Measurements from ENCODE around the gene CSDE1.
"Not testable (repeated sequence)": the region's sequence is repeated elsewhere in the genome, so short reads cannot be mapped to it uniquely, and the experiment has no call there.

The CSDE1 gene

GRCh38 chr1:114757455-114758255 is at the start of gene CSDE1:
TSS of gene CSDE1 (minus strand) at chr1:114757984. CDS start at chr1:114739890, 18,094 bp downstream.
- H3K27me3 ChIP-seq (ENCODE audit: control insufficient read depth, insufficient read depth, low read length) = no peaks in the 10 kb centered on the region
- H3K36me3 ChIP-seq (ENCODE audit: control insufficient read depth, insufficient read depth, low read length) = no peaks in the 10 kb centered on the region
- no peaks in the 10 kb centered on the region for H3K9me3 ChIP-seq (ENCODE audit: control insufficient read depth, insufficient read depth, low read length)
- peak within 1 kb of the TSS; percentile 100 for H3K4me3 ChIP-seq (ENCODE audit: low read depth, low read length)
- H3K4me1 ChIP-seq (ENCODE audit: control insufficient read depth, insufficient read depth, low read length) = peaks cover 15% of the 10 kb centered on the region
- H3K9ac ChIP-seq (ENCODE audit: low read depth, low read length) = peak within 1 kb of the TSS; percentile 100

GRCh38 chr1:114804449-114804848 is 46.7 kb upstream of the CSDE1 start:
- not testable (repeated sequence) for H3K4me1 ChIP-seq (ENCODE audit: control insufficient read depth, insufficient read depth, low read length); H3K9ac ChIP-seq (ENCODE audit: low read depth, low read length); H3K36me3 ChIP-seq (ENCODE audit: control insufficient read depth, insufficient read depth, low read length); H3K27me3 ChIP-seq (ENCODE audit: control insufficient read depth, insufficient read depth, low read length); H3K4me3 ChIP-seq (ENCODE audit: low read depth, low read length); H3K9me3 ChIP-seq (ENCODE audit: control insufficient read depth, insufficient read depth, low read length)

DNA sequence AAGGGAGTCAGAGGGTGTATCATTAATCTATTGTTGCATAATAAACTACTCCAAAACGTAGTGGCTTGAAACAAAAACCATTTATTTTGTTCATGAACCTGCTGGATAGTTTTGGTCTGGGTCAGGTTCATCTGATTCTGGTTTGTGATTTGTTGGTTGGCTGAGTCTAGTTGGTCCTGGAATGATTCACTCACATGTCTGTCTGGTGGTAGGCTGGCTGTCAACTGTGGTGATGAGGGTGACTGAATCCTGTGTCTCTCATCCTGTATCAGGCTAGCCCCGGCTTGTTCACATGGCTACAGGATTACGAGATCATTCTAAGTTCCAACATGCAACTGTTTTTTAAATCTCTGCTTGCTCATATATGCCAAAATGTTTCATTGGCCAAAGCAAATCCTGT is 45.2 kb upstream of the CSDE1 start:
- Histone ChIP-seq H3K27me3 (ENCODE audit: control insufficient read depth, insufficient read depth, low read length) (no peaks in the 10 kb centered on the region), H3K4me1 (ENCODE audit: control insufficient read depth, insufficient read depth, low read length) (no peaks in the 10 kb centered on the region), H3K36me3 (ENCODE audit: control insufficient read depth, insufficient read depth, low read length) (no peaks in the 10 kb centered on the region), H3K9me3 (ENCODE audit: control insufficient read depth, insufficient read depth, low read length) (no peaks in the 10 kb centered on the region), H3K9ac (ENCODE audit: low read depth, low read length) (no peak overlapping the region), H3K4me3 (ENCODE audit: low read depth, low read length) (no peak overlapping the region)

GRCh38 chr1:114794038-114794437 is 36.3 kb upstream of the CSDE1 start:
- Histone ChIP-seq H3K9ac (ENCODE audit: low read depth, low read length) (no peak overlapping the region), H3K4me1 (ENCODE audit: control insufficient read depth, insufficient read depth, low read length) (no peaks in the 10 kb centered on the region), H3K27me3 (ENCODE audit: control insufficient read depth, insufficient read depth, low read length) (peaks cover 5% of the 10 kb centered on the region), H3K4me3 (ENCODE audit: low read depth, low read length) (no peak overlapping the region), H3K36me3 (ENCODE audit: control insufficient read depth, insufficient read depth, low read length) (no peaks in the 10 kb centered on the region), H3K9me3 (ENCODE audit: control insufficient read depth, insufficient read depth, low read length) (no peaks in the 10 kb centered on the region)

DNA sequence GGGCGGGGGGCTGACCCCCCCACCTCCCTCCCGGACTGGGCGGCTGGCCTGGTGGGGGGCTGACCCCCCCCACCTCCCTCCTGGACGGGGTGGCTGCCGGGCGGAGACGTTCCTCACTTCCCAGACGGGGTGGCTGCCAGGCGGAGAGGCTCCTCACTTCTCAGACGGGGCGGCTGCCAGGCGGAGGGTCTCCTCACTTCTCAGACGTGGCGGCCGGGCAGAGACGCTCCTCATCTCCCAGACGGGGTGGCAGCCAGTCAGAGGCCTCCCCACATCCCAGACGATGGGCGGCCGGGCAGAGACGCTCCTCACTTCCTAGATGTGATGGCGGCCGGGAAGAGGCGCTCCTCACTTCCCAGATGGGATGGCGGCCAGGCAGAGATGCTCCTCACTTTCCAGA is 32.8 kb upstream of the CSDE1 start:
- H3K27me3 ChIP-seq (ENCODE audit: control insufficient read depth, insufficient read depth, low read length); H3K9ac ChIP-seq (ENCODE audit: low read depth, low read length); H3K4me1 ChIP-seq (ENCODE audit: control insufficient read depth, insufficient read depth, low read length); H3K9me3 ChIP-seq (ENCODE audit: control insufficient read depth, insufficient read depth, low read length); H3K36me3 ChIP-seq (ENCODE audit: control insufficient read depth, insufficient read depth, low read length); H3K4me3 ChIP-seq (ENCODE audit: low read depth, low read length): not testable (repeated sequence)

GRCh38 chr1:114786440-114786839 is 28.7 kb upstream of the CSDE1 start:
- H3K4me1 ChIP-seq (ENCODE audit: control insufficient read depth, insufficient read depth, low read length); H3K27me3 ChIP-seq (ENCODE audit: control insufficient read depth, insufficient read depth, low read length); H3K9ac ChIP-seq (ENCODE audit: low read depth, low read length); H3K36me3 ChIP-seq (ENCODE audit: control insufficient read depth, insufficient read depth, low read length); H3K4me3 ChIP-seq (ENCODE audit: low read depth, low read length); H3K9me3 ChIP-seq (ENCODE audit: control insufficient read depth, insufficient read depth, low read length): not testable (repeated sequence)

DNA sequence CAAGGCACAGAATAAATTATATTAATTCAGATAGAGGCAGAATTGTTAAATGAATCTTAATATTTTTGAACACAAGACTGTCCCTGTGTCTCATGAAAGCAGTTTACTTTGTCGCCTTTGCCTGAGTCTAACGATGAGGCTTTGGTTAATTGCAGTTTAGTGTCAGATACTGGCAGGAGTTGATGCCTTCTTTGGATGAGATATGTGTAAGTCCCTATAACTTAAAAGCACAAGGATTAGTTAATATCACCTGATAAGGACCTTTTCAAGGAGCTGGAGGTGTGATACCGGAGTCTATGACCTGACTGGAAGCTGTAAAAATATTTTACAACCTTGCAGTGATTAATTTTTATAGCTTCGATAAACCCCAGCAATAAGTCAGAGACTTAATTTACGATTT is 24.7 kb upstream of the CSDE1 start:
- no peak overlapping the region for H3K9ac ChIP-seq (ENCODE audit: low read depth, low read length)
- no peak overlapping the region for H3K4me3 ChIP-seq (ENCODE audit: low read depth, low read length)
- H3K36me3 ChIP-seq (ENCODE audit: control insufficient read depth, insufficient read depth, low read length) = peaks cover 8% of the 10 kb centered on the region
- H3K27me3 ChIP-seq (ENCODE audit: control insufficient read depth, insufficient read depth, low read length) = peaks cover 7% of the 10 kb centered on the region
- H3K4me1 ChIP-seq (ENCODE audit: control insufficient read depth, insufficient read depth, low read length) = no peaks in the 10 kb centered on the region
- no peaks in the 10 kb centered on the region for H3K9me3 ChIP-seq (ENCODE audit: control insufficient read depth, insufficient read depth, low read length)

DNA sequence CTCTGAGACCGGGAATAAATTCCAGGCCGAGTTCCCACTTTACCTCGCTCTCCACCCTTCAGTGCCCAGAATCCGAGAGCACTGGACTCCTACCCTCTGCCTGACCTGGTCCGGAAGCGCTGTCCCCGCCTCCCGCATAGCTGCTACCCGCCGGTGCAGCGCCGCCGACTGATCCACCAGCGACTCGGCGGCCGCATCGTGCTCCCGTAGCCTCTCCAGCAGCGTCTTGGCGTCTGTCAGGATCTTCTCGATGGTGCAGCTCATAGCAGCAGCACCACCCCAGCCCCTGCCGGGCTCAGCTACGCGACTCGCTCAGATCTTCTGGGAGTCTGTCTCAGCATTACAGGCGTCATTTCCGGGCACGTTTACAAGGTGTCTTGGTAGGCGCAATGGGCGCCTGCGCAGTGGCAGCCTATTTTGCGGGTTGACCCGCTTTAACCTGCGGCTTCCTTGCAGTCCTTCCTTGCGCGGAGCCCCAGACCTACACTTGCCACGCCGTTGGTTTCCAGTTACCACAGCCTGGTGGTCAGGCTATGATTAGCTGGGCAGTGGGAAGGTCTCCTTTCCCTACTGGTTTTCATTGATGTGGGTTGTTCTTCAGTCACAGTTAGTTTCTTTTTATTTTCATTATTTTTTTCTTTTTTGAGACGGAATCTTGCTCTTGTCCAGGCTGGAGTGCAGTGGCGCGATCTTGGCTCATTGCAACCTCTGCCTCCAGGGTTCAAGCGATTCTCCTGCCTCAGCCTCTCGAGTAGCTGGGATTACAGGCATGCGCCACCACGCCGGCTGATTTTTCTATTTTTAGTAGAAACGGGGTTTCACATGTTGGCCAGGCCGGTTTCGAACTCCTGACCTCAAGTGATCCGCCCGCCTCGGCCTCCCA is 22.8 kb upstream of the CSDE1 start, which contains the start of gene SIKE1:
Gene SIKE1, minus strand, starts transcription at position 342 of the 883 bp plus-strand sequence. Its CDS starts 78 bp downstream, at position 264.
- peak within 1 kb of the TSS; percentile 96 for H3K4me3 ChIP-seq (ENCODE audit: low read depth, low read length)
- H3K36me3 ChIP-seq (ENCODE audit: control insufficient read depth, insufficient read depth, low read length) = peaks cover 8% of the 10 kb centered on the region
- H3K9me3 ChIP-seq (ENCODE audit: control insufficient read depth, insufficient read depth, low read length) = no peaks in the 10 kb centered on the region
- H3K27me3 ChIP-seq (ENCODE audit: control insufficient read depth, insufficient read depth, low read length) = peaks cover 7% of the 10 kb centered on the region
- H3K9ac ChIP-seq (ENCODE audit: low read depth, low read length) = peak within 1 kb of the TSS; percentile 93
- no peaks in the 10 kb centered on the region for H3K4me1 ChIP-seq (ENCODE audit: control insufficient read depth, insufficient read depth, low read length)

GRCh38 chr1:114779722-114780121 is 21.9 kb upstream of the CSDE1 start:
- peaks cover 7% of the 10 kb centered on the region for H3K27me3 ChIP-seq (ENCODE audit: control insufficient read depth, insufficient read depth, low read length)
- peak overlapping the region; percentile 93 for H3K9ac ChIP-seq (ENCODE audit: low read depth, low read length)
- H3K4me1 ChIP-seq (ENCODE audit: control insufficient read depth, insufficient read depth, low read length) = no peaks in the 10 kb centered on the region
- H3K36me3 ChIP-seq (ENCODE audit: control insufficient read depth, insufficient read depth, low read length) = peaks cover 8% of the 10 kb centered on the region
- H3K4me3 ChIP-seq (ENCODE audit: low read depth, low read length) = peak overlapping the region; percentile 96
- no peaks in the 10 kb centered on the region for H3K9me3 ChIP-seq (ENCODE audit: control insufficient read depth, insufficient read depth, low read length)

DNA sequence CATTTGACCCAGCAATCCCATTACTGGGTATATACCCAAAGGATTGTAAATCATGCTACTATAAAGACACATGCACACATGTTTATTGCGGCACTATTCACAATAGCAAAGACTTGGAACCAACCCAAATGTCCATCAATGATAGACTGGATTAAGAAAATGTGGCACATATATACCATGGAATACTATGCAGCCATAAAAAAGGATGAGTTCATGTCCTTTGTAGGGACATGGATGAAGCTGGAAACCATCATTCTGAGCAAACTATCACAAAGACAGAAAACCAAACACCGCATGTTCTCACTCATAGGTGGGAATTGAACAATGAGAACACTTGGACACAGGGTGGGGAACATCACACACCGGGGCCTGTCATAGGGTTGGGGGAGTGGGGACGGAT is 18.9 kb upstream of the CSDE1 start:
- H3K9me3 ChIP-seq (ENCODE audit: control insufficient read depth, insufficient read depth, low read length) = not testable (repeated sequence)

DNA sequence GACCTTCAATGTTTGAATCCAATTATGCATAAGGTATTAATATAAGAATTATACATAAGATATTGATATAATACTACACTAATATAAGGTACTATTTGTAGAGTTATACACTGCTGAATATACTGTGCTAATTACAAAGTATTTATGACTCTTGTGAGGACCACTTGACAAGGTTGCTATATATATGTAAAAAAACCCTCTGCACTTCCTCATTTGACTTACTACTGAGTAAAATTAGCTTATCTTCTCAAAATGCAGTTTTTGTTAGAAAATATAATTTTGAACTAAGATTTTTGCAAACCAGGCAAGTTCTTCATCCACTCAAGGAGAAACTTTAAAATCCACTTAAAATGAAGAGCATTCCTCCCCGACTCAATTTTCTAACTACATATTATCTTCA is 14.2 kb upstream of the CSDE1 start:
- Histone ChIP-seq H3K9ac (ENCODE audit: low read depth, low read length) (no peak overlapping the region), H3K27me3 (ENCODE audit: control insufficient read depth, insufficient read depth, low read length) (no peaks in the 10 kb centered on the region), H3K36me3 (ENCODE audit: control insufficient read depth, insufficient read depth, low read length) (no peaks in the 10 kb centered on the region), H3K4me3 (ENCODE audit: low read depth, low read length) (no peak overlapping the region), H3K9me3 (ENCODE audit: control insufficient read depth, insufficient read depth, low read length) (no peaks in the 10 kb centered on the region), H3K4me1 (ENCODE audit: control insufficient read depth, insufficient read depth, low read length) (no peaks in the 10 kb centered on the region)

More for the DNA sequence above, 18.9 kb upstream of the CSDE1 start:
- H3K27me3 ChIP-seq (ENCODE audit: control insufficient read depth, insufficient read depth, low read length); H3K4me3 ChIP-seq (ENCODE audit: low read depth, low read length); H3K9ac ChIP-seq (ENCODE audit: low read depth, low read length); H3K36me3 ChIP-seq (ENCODE audit: control insufficient read depth, insufficient read depth, low read length); H3K4me1 ChIP-seq (ENCODE audit: control insufficient read depth, insufficient read depth, low read length): not testable (repeated sequence)

GRCh38 chr1:114770989-114771388 is 13.2 kb upstream of the CSDE1 start:
- Histone ChIP-seq H3K4me3 (ENCODE audit: low read depth, low read length) (no peak overlapping the region), H3K27me3 (ENCODE audit: control insufficient read depth, insufficient read depth, low read length) (no peaks in the 10 kb centered on the region), H3K9ac (ENCODE audit: low read depth, low read length) (no peak overlapping the region), H3K9me3 (ENCODE audit: control insufficient read depth, insufficient read depth, low read length) (no peaks in the 10 kb centered on the region), H3K36me3 (ENCODE audit: control insufficient read depth, insufficient read depth, low read length) (no peaks in the 10 kb centered on the region), H3K4me1 (ENCODE audit: control insufficient read depth, insufficient read depth, low read length) (no peaks in the 10 kb centered on the region)

Measured in iPS-15b (cell line).